GM18498 (cell line): ENCODE data around the gene COLEC11.
"Not testable (repeated sequence)": the region's sequence is repeated elsewhere in the genome, so short reads cannot be mapped to it uniquely, and the experiment has no call there.

Source experiments
- ATAC-seq: cut with Tn5 transposase; IDR thresholded peaks from one replicate; pipeline ENCODE4 v1.9.1; 2021; ENCODE audit warnings: mild to moderate bottlenecking, moderate library complexity; ENCODE audit not compliant: unreplicated experiment

COLEC11 gene

DNA sequence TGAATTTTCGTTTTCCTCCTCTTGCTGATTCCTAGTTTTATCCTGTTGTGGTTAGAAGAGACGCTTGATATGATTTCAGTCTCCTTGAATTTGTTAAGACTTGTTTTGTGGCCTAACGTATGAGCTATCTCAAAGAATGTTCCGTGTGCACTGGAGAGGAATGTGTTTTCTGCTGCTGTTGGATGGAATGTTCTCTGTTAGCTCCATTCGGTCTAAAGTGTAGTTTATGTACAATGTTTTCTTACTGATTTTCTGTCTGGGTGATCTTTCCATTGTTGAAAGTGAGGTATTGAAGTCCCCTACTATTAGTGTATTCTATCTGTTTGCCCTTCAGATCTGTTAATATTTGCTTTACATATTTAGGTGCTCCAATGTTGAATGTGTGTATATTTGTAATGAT, 25.9 kb downstream of the COLEC11 start:
- ATAC-seq = no peak

DNA sequence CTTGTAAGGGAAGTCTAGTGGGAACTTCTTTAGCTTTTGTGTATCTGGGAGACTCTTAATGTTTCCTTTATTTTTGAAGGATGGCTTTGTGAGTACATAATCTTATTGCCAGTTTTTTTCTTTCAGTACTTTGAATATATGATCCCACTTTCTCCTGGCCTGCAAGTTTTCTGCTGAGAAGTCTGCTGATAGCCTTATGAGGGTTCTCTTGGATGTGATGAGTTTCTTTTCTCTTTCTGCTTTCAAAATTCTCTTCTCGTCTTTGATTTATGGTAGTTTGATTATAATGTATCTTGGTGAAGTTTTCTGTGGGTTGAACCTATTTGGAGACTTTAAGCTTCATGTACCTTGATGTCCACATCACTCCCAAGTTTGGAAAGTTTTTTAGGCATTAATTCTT, 28.1 kb downstream of the COLEC11 start:
- no peak for ATAC-seq

- peak; percentile 85 for ATAC-seq
Measured at GRCh38 chr2:3624059-3624794, 29.3 kb downstream of the COLEC11 start.

GRCh38 chr2:3625186-3625585, 30.3 kb downstream of the COLEC11 start:
- no peak for ATAC-seq

DNA sequence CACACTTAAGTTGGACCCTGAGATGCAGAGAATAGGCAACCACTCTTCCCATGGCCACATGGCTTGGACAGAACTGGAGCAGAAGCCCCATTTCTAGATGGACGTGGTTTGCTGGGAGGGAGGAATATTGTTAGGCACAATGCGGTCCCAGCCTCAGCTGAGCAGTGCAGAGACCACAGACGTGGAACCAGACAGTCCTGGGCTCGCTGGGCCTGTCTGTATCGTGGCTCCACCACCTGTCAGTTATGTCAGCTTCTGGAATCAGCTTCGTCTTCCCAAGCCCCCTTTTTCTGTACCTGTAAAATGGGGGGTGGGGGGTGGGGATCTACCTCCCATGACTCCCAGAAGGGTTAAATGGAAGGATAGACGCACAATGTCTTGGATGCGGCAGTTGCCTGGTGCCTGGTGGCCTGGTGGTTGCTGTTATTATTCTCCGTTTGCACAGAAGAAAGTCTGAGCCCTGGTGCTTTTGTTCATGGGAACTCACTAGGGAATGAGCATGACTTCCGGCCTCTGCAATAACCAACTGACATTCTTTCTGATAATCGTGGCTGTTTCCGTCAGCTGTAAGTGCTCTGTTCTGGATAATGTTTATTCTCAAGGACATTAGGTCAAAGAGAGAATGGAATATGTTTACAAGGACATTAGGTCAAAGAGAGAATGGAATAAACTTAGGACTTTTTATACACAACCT, 31.4 kb downstream of the COLEC11 start:
- no peak for ATAC-seq

DNA sequence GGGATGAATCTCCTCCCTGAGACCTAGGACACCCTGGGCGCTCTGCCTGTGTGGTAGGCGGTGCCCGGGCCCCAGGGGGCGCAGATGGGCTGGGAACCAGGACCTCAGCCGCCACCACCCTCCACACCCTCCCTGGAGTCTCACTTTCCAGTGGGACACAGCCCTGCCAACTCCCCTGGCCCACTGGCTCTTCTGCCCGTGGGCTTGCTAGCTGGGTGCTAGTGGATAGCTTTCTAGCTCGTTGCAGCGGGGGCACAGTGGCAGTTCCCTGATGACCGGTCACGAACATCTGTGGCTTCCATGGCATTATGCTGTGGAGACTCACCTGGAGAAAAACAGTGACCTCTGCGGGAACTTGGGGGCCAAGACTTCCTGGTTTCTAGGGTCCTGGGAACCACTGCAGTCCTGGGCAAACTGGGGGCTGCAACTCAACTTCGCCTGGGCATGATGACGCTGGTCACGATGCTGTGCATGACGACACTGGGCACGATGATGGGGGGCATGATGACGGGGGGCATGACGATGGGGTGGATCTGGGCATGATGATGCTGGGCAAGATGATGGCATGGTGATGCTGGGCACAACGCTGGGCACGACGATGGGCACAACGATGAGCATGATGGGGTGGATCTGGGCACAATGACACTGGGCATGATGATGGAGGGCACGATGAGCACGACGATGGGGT, 32.0 kb downstream of the COLEC11 start:
- no peak for ATAC-seq

DNA sequence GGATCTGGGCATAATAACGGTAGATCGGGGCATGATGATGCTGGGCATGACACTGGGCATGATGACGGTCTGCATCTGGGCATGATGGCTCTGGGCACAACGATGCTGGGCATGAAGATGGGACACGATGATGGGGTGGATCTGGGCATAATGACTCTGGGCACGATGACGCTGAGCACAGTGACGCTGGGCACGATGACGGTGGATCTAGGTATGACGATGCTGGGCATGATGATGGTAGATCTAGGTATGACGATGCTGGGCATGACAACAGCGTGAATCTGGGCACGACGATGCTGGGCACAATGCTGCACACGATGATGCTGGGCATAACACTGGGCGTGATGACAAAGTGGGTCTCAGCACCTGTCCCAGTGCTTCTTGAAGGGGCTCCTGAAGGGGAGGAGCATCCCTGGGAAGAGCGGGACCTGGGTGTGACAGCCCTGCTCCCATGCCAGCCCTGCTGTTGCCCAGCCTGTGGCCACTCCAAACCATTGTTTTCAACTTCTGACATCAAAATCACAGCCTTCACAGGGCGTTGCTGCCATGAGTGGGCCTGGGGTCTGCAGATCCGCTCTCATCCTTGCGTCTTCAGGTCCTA, 32.7 kb downstream of the COLEC11 start:
- ATAC-seq = no peak

GRCh38 chr2:3628241-3628679, 33.3 kb downstream of the COLEC11 start:
- ATAC-seq = no peak

DNA sequence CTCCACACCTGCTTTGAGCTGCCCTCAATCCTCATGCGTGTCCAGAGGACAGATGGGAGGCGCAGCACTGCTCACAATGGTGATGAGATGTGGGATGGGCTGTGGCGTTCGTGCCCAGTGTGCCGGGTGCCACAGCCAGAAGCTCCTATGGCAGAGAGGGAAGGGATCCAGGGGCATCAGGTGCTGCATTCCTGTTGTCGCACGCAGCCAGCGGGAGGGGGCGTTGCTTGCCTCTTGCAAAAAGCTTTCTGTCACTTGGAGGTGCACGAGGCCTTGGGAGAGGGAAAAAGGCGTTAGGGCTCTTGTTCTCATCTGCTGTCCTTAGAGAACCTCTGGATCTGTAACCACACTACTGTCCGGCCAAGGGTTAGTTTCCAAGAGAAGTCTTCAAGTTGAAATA, 33.9 kb downstream of the COLEC11 start:
- ATAC-seq = no peak

GRCh38 chr2:3630631-3631030, 35.7 kb downstream of the COLEC11 start:
- ATAC-seq = no peak

DNA sequence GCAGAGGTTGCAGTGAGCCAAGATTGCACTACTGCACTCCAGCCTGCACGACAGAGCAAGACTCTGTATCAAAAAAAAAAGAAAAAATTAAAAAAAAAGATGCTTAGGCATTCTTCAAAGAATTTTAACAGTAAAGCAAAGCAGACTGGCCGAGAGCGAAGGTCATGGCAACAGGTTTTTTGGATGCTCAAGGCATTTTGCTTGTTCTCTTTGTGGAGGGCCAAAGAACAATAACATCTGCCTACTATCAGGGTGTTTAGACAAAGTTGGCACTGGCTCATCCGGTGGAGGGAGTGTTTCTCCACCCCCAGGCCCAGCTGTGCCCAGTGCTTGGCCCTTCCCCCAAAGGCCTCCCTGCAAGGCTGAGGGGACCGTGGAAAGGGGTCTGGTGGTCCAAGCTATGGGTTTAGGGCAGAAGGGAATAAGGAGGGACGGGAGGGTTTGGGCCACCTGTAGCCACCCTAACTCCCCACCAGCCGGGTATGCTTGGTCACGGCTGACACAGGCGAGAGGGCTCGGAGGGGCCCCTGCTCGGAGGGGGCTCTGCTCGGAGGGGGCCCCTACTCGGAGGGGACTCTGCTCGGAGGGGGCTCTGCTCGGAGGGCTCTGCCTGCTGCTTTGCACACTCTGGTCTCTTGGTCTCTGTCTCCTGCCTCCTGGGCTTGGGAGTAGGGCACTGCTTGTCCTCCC, 36.4 kb downstream of the COLEC11 start:
- ATAC-seq = no peak

GRCh38 chr2:3631851-3632659, 37.1 kb downstream of the COLEC11 start:
- no peak for ATAC-seq

GRCh38 chr2:3633089-3633981, 38.4 kb downstream of the COLEC11 start:
- no peak for ATAC-seq

DNA sequence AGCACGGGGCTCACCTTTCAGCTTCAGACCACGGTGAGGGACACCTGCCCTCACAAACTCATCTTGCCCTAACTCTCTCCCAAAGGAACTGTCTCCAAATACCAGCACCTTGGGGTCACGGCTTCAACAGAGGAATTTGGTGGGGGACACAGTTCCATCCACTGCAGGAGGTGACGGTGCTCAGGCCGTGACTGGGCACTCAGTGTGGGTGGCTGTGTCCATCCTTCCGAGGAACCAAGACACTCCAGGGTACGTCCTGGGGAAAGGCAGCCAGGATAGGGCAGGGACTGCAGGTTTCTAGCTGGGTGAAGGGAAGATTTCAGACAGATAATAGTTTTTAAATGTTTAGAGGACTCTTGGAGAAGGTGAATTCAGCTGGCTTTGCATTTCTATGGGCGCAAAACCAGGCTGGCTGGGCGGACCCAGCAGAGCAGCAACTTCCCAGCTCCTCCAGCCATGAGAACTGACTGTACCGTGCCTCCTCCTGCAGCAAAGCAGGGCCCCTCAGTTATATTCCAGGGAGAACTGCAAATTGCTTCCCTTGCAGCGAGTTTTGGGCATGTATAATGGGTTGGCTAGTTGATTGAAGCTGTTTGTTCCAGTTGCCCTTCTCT, 39.2 kb downstream of the COLEC11 start:
- no peak for ATAC-seq

DNA sequence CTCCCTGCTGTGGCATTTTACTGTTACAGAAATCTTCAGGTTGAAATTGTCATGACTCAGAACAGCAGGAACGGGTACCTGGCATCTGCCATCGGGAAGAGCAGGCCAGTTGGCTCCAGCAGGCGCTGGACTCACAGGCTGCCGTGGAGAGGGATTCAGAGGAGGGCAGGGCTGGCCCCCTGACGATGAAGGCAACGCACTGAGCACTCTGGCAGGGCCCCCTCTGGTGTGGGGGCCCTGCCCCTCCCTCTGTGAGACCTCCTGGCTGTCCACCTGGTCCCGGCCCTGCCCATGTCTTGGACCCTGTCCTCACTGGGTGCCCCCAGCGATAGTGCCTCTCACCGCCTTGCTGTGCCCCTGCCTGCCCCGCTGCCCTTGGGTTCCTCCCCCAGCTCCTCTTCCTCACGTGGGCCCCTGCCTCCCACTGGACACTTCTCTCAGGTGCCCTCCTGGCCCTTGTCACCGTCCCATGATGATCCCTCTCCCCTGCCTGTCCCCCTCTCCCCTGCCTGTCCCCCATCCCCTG, 39.7 kb downstream of the COLEC11 start:
- no peak for ATAC-seq

DNA sequence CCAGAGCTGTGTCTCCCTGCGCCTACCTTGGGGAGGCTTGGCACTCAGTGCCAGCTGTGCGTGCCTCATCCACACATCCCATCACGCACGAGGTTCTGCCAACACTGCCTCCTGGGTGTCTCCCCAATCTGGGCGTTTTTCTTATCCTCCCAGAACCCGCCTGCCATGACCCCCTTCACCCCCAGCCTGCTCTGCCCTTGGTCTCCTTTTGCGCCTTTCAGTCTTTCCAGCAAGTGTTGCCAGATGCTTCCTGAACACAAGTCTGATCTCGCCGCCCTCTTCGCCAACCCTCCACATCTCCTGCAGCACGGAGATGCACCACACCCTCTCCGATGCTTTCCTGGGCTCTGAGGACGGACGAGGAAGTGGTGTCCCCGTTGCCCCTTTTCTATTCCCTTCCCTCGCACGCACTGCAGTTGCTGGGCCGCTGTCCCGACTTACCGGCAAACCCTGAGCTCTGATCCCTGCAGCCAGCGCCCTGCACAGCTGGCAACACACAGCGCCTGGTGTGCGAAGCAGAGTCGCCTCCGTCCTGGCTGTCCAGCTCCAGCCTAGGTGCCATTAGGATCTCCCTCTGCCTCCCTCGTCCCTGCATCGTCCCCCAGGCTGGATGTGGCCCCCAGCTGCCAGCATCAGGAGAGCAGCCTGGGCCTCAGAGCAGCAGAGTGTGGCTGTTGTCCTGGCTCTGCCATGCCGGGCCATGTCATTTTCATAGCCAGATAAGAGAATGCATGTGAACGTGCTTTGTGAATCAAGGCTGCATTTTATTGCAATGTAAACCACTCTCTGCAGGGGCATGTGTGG, 40.5 kb downstream of the COLEC11 start:
- no peak for ATAC-seq

GRCh38 chr2:3635975-3636327, 41.0 kb downstream of the COLEC11 start:
- ATAC-seq = not testable (repeated sequence)
